AG08396 (cell line): Measurements from ENCODE around the gene NEK10.

ENCODE experiments used
- DNase-seq: peaks from one replicate; pipeline ENCODE4 v3.0.0; 2012; ENCODE audit warnings: low spot score, mixed read lengths

The NEK10 gene

DNA sequence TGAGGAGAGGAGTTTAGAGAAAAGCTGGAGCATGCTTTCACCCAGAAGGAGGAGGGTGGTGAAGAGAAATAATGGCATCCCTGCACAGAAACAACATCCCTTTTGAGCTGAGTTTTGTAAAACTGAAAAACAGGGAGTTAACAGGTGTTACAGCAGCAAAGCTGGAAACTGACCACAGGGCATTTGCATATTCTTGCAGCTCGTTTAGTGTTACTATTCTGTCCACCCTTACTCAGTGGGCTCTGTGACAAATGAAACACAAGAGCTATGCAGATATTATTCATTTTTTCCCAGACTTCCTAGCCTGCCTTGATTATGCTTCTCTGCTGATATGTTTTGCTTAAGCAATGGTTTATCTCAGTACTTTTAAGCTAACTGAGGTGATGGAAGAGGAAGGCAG is 272.0 kb downstream of the NEK10 start:
- DNase-seq = no peak

DNA sequence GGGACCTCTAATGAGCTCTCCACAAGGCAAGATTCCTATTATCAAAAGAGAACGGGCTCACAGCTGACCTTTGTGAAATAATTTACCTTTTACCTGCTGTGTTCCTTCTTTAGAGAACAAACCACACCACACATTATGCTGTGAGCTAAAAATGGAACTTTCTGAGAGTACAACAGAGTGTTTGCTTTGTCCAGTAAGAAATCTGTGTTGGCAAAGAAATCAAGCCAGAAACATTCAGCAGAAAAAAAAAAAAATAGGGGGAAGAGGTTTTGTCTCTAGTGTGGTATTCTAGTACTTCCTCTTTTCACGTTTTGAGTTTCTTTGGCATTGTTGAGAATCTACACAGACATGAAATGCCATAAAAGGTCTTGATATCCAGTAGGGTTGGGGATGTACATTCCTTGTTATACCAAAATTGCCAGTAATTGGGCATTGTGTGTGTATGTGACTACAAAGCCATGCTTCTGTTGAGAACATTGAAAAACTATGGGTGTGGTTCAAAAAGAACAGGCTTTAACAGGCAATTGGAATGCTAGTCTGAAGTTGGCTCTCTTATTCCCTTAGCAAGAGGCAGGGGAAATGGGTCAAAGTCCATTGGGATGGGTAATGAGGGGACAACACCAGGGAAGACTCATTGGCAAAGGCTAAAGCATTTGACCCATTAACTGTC is 273.5 kb downstream of the NEK10 start:
- DNase-seq = no peak

DNA sequence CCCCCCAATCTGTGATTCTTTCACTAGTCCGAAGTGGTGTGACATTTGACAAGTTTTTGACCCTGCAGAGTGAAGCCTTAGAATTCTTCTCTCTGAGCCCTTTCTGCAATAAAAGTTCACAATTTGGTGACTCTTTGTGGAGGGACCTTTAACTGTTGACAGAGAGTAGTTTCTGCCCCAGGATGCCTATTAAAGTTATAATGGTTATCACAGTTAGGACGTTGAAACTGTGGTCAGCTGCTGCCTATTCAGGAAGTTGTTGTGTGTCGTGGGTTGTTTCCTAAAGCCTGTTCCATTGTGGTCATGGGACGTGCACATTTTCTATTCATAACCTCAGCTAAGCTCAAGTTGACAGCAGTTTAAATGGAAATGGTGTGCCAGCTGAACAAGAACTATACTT is 274.5 kb downstream of the NEK10 start:
- no peak for DNase-seq

DNA sequence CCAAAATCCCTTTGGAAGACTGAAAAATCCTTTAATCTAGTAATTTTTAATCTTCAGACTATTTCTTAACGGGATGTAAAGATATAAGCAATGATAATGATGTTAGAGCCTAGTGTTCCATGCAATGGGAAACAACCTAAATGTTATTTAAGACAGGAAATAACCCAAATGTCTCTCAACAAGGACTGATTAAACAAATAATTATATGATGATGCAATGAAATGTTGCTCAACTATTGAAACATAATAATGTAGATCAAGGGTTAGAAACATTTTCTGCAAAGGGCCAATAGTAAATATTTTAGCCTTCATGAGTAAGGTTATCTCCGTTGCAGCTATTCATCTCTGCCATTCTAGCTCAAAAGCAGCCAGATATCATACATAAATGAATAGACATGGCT is 275.4 kb downstream of the NEK10 start:
- DNase-seq = no peak

DNA sequence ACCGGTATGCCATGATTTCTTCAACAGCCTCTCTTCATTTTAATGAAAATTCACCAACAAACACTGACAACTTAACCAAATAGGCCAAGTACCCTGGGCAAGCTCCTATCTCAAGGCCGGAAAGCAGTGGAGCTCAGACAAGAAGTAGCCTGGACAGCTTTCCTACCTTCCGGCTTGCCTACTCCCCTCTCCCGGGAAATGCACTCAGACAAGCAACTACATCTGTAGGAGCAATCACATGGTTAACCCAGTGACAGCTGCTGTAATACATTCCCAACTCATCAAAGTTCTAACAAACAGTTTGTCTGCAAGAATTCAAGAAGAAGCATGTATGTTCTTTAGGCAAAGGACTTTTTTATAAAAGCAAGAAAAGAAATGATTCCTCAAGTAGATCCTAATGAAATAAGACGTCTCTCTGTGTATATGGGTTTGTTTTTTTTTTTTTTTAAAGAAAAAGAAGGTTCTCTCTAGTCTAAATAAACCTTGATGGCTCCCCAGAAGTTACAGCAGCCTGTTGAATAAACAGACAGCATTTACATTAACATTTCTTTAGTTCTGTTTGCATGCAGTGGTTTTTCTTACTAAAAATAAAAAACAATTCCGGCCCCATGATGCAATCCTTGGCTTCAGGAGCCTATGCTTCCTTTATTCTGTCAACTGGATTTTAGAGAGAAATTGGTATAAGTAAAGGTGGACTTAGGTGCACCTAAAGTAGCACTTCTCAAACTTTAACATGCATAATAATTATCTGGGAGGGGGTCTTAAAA is 278.7 kb downstream of the NEK10 start:
- DNase-seq = no peak

DNA sequence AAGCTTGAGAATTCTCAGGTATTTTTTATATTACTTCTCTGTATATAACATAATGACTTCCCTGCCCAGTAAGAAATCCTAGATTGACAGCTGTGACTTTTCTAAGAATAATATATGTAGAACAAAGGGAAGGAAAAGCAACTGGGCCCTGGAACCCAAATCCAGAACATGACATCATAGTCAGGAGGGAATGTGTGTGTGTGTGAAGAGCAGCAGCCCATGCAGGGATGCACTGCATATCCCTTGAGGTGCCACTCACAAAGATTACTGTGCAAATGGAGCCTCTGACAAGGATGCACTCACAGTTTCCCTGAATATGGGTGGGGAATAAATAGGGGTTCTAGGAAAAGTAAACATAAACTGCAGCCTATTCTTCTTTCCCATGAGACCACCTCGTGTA is 279.5 kb downstream of the NEK10 start:
- DNase-seq = no peak

DNA sequence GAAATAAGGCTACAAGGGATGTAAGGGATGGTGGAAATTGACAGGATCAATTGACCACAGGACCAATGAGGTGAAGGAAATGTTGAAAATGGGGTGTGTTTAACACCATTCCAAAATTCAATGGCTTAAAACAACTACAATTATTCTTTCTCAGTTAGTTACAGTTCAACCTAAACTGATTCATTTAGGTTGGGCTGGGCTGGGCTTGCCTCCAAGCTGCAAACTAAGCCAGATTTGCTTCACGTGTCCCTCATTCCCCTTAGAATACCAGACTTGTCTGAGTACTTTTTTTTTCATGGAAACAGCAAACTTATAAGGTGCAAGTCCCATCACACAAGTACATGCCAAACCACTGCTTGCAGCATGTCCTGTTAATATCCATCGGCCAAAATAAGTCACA is 280.1 kb downstream of the NEK10 start:
- DNase-seq = no peak

DNA sequence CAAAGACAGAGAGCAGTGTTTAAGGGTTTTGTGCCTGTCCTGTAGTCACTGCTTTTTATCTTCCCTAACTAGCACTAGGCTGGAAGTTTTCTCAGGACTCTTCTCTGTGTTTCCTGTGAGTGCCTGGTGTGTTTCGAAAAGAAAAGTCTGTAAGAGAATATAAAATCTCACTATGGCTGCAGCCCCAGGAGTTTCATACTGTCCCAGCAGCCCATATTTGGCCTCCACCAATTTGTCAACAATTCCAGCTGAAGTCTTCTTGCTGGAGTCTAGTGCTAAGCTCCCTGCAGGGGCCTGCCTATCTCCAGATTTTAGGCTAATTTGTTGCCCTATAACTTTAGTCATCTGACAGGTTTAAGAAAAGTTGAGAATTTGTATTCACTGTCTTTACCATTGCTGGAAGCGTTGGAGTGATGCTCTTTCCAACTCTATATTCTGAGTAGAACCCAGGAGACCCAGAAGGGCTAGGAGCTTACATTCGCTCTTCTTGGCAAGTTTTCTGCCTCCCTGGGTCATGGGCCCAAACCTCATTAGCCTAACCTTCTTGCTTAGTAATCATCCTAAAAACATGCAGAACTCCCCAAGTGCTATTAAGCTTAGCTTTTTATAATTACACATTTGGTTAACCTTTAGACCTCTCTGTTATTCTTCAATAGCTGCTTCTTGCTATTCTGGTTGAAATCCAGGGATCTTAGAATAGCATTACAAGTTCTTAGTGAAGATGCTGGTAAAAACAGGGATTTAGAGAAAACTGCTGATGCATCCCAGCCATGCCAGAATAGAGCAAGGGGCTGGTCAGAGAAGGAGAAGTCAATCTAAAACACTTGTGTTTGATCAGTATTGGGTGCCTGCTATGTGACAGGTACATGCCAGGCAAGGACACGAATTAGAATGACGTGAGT is 283.1 kb downstream of the NEK10 start:
- no peak for DNase-seq

DNA sequence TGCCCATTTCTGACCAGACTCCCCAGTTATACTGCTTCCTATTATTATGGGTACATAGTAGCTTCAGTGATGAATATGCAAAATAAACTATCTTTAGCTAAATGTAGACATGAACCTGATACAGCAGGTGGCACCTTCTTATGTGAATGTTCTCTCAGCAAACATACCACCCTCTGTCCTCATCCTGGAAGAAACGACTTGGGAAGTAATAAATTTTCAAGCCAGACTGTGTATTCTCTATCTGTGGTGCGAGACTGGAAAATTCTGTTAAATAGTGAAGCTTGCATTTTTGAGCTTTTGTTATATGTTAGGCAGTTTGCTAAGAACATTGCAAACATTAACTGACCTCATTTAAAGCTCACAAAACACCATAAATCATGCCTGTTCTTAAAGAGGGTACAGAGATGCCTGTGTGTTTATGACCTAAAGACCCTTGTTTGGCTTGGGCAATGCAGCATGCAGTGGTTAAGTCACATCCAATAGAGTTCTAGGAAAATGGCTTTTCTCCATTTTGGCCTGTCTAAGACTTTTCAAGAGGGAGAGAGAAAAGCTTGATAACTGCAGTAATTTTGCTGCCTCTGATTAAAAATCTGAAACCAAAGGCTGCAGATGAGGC is 287.1 kb downstream of the NEK10 start:
- no peak for DNase-seq

DNA sequence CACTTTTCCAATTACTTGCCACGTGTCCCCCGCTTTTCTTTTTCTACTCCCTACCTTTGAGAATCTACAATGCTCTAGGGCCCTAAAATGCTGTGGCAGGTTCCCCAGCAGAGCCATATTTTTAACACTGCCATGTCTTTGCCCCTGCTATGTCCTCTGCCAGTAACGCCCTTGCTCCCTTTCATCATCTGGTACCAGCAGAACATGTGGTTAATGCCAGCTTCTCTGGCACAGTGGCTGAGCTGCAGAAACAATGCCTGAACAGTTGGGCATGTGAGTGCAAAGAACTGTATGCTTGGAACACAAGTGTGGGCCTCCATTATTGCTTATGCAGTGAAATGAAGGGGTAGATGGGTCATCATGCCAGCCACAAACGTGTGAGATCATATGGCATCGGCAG is 287.6 kb downstream of the NEK10 start:
- DNase-seq = no peak

DNA sequence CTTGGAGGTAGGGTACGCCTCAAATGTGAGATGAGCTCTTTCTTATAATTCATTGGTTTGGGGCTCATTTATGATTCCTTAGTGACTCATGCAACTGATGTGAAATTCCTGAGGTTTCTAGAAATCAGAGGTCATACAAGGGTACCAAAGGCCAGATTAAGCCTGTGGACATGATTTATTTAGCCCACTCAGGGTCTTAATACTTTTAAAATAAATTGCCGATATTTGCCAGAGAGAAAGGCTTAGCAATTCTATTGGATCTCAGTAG is 289.0 kb downstream of the NEK10 start:
- no peak for DNase-seq

DNA sequence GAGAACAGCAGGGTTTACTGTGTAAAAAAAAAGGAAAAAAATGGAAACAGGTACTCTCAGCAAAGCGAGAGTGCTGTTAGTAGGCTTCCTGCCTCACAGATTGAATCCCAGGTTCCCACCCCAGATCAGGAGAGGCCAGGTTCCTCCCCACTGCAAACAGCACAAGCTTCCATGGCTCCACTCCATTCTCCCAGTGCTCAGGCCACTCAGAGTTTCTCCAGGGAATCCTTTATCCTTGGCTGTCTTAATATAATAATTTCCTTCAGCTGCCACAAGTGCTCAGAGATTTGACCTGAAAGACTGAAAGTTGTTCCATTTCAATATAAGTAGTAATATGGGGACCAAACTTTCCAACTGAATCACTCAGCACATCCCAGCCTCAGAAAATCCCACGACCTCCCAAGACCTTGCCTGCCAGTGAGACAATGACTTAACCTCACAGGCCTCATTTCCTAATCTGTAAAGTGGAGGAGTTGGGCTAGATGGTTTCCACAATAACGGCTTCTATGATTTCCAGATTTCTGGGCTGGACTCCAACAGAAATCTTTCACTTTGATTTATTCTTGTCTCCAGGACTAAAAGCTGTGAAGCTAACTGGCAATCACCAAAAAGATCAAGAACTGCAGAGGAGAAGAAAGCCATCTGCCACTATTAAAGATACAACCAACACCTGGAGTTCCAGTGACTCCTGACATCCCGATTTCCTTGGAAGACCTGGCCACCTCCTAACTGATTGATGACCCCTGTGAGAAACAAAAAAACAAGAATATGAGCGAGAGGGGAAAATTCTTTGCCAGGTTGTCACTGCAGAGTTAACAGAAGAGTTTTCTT is 289.5 kb downstream of the NEK10 start:
- no peak for DNase-seq

DNA sequence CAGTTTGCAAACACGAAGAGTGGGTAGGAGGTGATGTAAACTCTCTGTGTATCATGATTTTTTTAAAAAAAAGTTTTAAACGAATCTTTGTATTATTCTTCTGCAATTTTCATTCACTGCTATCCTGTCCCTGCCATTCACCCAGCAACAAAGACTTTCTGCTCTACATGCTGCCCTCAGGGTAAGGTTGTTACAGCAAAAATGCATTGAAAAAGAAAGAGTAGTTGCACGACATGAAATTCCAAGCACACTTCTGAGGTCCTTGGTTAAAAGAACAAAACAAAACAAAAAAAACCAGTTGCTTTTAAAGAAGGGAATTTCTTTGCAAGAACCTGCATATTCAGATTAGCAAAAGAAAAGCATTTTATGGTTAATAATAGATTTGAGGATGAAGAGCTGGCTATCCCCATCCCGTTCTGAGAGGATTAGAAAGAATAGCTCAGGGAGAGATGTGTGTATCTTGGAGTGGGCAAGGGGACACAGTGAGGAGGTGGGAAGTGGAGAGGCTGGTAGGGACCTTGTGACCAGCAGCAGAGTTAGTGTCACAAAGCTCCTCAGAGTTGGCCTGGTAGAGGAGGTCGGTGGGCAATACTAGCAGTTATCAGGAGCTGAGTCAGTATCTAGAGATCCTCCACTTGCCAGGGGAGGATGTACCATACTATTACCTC is 290.8 kb downstream of the NEK10 start:
- DNase-seq = no peak

DNA sequence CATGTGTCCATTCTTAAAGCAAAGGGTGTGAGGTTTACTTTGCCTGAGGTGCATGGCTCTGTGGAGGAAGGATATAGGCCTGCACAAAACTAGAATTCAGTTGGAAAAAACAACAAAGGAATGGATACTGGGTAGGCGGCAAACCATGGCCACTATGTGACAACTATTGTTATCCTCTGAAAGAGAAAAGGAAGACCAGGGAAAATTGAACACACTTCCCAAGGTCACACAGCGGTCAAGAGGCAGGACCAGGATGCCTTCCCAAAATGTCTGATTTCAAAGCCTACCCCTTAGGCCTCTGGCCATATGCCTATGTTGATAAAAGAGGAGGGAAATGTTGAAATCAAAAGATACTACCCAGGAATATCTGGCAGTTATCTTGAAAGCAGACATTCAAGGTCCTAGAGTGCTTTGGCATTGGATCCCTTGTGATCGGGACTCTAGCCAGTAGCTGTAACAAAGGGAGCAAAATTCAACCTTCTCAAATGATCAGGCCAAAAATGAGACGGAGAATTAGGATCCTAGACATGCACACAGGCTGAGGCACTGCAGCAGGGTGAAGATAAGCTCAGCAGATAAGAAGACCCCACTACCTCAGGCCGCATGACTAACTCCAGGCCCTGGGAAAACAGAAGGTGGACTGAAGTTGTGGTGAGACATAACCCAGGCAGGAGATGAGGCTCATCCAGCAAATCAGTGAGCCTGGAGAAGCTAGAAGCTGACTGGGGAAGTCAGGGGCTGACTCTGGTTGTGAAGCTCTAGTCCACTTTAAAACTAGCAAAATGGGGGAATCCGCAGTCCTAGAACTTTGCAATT is 292.2 kb downstream of the NEK10 start:
- DNase-seq = no peak

DNA sequence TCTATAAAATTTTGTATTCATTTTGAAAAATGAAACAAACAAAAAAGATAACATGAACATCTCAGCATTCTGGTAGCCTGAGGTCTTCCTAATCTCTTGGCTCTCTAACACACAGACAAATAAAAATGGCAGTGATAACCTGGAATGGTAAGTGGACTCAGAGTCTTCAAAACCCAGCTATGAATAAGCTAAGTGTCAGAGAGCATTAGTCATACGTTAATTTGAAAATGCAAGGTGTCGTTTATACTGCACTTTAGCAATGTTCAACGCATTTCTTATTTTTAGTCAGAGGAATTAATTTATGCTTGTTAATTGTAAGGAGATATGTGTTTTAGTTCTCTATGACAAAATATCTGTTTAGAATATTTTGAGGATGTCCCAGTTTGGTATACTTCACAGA is 294.3 kb downstream of the NEK10 start:
- DNase-seq = no peak

DNA sequence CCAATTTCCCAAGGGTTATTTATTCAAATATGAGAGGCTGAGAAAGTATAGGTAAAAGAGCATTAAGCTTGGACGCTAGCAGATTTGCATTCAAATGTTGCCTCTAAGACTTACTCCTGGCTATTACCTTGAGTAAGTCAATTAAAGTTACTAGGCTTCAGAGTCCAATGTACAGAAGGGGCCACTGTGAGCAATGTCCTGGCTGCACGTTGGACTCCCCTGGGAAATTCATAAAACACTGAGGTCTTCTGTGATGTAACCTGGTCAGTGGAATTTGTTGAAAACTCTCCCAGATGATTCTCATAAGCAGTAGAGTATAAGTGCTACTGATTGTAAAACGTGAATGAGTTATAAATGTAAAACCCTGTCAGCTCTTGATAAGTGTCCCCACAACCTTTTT is 295.3 kb downstream of the NEK10 start:
- no peak for DNase-seq

DNA sequence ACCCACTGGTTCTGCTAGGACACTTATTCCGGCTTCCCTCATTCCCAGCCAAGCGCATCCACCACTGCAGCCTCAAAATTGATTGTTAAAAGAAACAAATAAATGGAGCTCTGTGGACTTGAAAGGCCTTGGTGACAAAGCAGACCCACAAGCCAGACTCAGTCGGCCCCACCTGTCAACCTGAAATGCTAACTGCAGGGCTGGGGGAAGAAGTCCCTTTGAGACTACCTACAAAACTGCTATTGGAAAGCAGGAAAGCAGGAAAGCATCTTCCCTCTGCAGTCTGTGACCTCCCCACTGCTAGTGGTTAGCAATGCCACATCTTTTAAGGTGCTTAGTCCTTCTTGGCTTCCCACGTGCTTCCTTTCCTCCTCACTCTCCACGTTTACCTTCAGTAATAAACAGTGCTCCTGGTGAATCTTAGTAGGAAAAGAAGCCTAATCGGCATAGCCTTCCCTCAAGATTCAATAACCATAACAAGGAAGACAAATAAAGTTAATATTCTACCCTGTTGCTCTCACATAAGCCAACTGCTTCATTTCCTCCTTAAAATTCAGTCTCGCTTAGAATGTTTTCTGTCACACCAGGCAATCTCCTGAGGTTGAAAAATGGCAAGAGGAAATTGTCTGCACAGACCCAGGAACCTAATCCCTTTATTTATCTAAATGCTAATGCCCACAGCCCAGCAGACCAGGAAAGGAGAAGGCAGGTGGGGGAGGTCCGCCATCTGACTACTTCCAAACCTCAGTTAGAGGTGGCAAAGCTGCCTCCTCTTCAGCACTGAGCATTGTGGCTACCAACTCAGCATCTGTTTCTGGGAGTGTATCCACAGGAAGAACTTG is 296.2 kb downstream of the NEK10 start:
- DNase-seq = no peak

DNA sequence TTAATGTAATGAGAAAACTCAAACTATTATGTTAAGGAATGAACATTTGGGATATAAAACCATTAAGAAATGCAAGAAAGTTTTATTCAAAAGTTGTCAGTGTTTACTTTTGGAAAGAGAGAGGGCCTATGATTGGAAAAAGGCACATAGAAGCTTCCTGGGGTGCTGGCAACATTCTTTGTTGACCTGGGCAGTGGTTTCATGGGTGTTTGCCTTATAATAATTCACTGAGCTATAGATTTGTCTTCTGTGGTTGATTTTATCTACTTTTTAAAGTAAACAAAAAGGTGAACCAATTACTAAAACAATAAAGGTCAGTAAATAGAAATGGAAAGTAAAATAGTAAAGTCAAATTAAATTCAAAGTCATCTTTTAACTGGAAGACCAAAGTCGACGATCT is 308.8 kb downstream of the NEK10 start:
- DNase-seq = no peak
